PC-9 (cell line): Measurements from ENCODE around the gene OTP.

Experiments
- EZH2 ChIP-seq: fragments of 200-600 bp; sonication (generic); IDR thresholded peaks from 2 replicates; pipeline ENCODE4 v1.8.0; 2017; ENCODE audit warnings: antibody characterized with exemption, low read depth
- TF ChIP-seq, protein P1 (sequence below): fragments of 200-600 bp; sonication (generic); conservative IDR thresholded peaks from 2 replicates; pipeline ENCODE4 v1.6.1; 2017; ENCODE audit warnings: mixed run types, antibody characterized with exemption, mild to moderate bottlenecking, moderate library complexity

DNA sequence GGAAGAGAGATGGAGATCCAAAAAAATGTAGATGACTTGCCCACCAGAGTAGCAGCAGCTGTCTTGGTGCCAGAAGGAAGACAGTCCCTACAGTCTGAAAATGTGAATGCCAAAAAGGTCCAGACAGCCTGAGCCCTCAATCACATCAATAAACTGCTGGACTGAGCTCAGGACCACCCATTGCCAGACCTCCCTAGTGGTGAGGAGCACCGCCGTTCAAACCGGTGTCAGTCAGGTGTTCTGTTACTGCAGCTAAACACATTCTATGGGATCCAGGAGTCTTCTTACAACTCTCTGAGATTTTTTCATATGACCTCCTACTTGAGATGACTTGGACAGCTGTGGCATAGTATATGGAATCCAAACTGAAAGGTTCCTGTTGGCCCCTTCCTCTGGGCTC lies 32.0 kb upstream of the OTP start:
- TF ChIP-seq, protein P1, sequence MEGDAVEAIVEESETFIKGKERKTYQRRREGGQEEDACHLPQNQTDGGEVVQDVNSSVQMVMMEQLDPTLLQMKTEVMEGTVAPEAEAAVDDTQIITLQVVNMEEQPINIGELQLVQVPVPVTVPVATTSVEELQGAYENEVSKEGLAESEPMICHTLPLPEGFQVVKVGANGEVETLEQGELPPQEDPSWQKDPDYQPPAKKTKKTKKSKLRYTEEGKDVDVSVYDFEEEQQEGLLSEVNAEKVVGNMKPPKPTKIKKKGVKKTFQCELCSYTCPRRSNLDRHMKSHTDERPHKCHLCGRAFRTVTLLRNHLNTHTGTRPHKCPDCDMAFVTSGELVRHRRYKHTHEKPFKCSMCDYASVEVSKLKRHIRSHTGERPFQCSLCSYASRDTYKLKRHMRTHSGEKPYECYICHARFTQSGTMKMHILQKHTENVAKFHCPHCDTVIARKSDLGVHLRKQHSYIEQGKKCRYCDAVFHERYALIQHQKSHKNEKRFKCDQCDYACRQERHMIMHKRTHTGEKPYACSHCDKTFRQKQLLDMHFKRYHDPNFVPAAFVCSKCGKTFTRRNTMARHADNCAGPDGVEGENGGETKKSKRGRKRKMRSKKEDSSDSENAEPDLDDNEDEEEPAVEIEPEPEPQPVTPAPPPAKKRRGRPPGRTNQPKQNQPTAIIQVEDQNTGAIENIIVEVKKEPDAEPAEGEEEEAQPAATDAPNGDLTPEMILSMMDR: no peak
- no peak for TF ChIP-seq EZH2
